ENCODE data around the gene MCM9.
A peak's percentile ranks its signal among the peaks of the same experiment; 100 is the strongest.
"Not testable (repeated sequence)": the region's sequence is repeated elsewhere in the genome, so short reads cannot be mapped to it uniquely, and the experiment has no call there.

The MCM9 gene

GRCh38 chr6:118768904-118769325 lies 166.0 kb downstream of the MCM9 start:
- peak; percentile 32 for DNase-seq (ENCODE audit: low spot score)

GRCh38 chr6:118768441-118768840 lies 166.5 kb downstream of the MCM9 start:
- DNase-seq (ENCODE audit: low spot score) = no peak

GRCh38 chr6:118765316-118765715 lies 169.6 kb downstream of the MCM9 start:
- not testable (repeated sequence) for DNase-seq (ENCODE audit: low spot score)

- DNase-seq (ENCODE audit: low spot score) = no peak
These were observed 170.2 kb downstream of the MCM9 start for GRCh38 chr6:118764766-118765165.

Data from activated CD4-positive, alpha-beta T cell treated with anti-CD3 and anti-CD28 coated beads, Interleukin-2, Interleukin-4, amounts not matched to agents 100 ng/mL and 50 ng/mL, durations not matched to agents 16 hours and 8 hours (primary cell).